ENCODE data around the gene SNAPIN.
A peak's percentile ranks its signal among the peaks of the same experiment; 100 is the strongest.
"Not testable (repeated sequence)": the region's sequence is repeated elsewhere in the genome, so short reads cannot be mapped to it uniquely, and the experiment has no call there.

SNAPIN gene

DNA sequence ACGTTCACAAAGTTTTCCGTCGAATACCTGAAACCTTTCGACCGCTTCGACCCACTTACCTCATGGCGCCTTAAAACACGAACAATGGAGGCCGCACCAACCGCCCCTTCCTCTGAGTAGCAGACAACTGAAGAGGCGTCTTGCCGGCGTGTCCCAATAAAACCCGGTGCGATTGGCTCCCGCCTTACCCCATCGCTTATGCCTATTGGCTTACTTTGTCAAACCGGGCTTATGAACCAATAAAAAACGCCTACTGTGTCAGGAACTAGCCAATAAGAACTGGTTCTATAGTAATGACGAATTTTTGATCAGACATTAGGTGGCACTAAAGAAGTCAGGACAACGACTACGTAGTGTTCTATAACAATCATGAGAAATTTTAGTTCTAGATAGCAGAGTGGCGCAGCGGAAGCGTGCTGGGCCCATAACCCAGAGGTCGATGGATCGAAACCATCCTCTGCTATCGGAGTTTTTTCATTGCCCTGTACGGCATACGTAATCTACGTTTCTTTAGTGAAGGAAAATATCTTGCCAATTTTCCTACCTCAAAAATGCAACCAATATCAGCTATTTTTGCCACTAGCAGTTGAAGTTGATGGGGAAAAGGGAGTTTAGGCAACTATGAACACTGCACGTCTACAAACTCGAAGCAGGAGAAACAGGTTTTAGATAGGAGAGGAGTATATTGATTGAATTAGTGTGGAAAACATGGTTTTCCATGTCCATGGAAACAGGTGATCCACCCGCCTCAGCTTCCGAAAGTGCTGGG, 12.5 kb downstream of the SNAPIN start, which contains the start of gene ILF2:
TSS of gene ILF2 (minus strand) at position 135 of the 769 bp plus-strand sequence. CDS start at position 64, 71 bp downstream.
- Mint-ChIP-seq H3K36me3 (ENCODE audit: low read depth) (peaks cover 26% of the 10 kb centered on the region), H3K27me3 (ENCODE audit: low read depth, poor library complexity) (no peaks in the 10 kb centered on the region), H3K27ac (peak within 1 kb of the TSS; percentile 68), H3K9me3 (no peaks in the 10 kb centered on the region), H3K4me1 (peaks cover 8% of the 10 kb centered on the region), H3K4me3 (no peak within 1 kb of the TSS)
- peak; percentile 96 for DNase-seq
- TF ChIP-seq, protein P1, sequence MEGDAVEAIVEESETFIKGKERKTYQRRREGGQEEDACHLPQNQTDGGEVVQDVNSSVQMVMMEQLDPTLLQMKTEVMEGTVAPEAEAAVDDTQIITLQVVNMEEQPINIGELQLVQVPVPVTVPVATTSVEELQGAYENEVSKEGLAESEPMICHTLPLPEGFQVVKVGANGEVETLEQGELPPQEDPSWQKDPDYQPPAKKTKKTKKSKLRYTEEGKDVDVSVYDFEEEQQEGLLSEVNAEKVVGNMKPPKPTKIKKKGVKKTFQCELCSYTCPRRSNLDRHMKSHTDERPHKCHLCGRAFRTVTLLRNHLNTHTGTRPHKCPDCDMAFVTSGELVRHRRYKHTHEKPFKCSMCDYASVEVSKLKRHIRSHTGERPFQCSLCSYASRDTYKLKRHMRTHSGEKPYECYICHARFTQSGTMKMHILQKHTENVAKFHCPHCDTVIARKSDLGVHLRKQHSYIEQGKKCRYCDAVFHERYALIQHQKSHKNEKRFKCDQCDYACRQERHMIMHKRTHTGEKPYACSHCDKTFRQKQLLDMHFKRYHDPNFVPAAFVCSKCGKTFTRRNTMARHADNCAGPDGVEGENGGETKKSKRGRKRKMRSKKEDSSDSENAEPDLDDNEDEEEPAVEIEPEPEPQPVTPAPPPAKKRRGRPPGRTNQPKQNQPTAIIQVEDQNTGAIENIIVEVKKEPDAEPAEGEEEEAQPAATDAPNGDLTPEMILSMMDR (IDR thresholded peaks at IDR 0.05) = no peak

- peaks cover 19% of the 10 kb centered on the region for H3K36me3 Mint-ChIP-seq (ENCODE audit: low read depth)
- not testable (repeated sequence) for H3K9me3 Mint-ChIP-seq; H3K4me3 Mint-ChIP-seq; H3K27ac Mint-ChIP-seq; H3K4me1 Mint-ChIP-seq; H3K27me3 Mint-ChIP-seq (ENCODE audit: low read depth, poor library complexity)
- peak; percentile 37 for DNase-seq
Observed at GRCh38 chr1:153671628-153672353, 13.3 kb downstream of the SNAPIN start.

- peaks cover 14% of the 10 kb centered on the region for H3K27me3 Mint-ChIP-seq (ENCODE audit: low read depth, poor library complexity)
- H3K4me1 Mint-ChIP-seq = peaks cover 13% of the 10 kb centered on the region
- no peaks in the 10 kb centered on the region for H3K9me3 Mint-ChIP-seq
- peaks cover 2% of the 10 kb centered on the region for H3K36me3 Mint-ChIP-seq (ENCODE audit: low read depth)
- no peak overlapping the region for H3K4me3 Mint-ChIP-seq
- no peak for DNase-seq
- TF ChIP-seq, protein P1 (IDR thresholded peaks at IDR 0.05) = no peak
- H3K27ac Mint-ChIP-seq = no peak overlapping the region
Observed at GRCh38 chr1:153673511-153673910, 15.0 kb downstream of the SNAPIN start.

DNA sequence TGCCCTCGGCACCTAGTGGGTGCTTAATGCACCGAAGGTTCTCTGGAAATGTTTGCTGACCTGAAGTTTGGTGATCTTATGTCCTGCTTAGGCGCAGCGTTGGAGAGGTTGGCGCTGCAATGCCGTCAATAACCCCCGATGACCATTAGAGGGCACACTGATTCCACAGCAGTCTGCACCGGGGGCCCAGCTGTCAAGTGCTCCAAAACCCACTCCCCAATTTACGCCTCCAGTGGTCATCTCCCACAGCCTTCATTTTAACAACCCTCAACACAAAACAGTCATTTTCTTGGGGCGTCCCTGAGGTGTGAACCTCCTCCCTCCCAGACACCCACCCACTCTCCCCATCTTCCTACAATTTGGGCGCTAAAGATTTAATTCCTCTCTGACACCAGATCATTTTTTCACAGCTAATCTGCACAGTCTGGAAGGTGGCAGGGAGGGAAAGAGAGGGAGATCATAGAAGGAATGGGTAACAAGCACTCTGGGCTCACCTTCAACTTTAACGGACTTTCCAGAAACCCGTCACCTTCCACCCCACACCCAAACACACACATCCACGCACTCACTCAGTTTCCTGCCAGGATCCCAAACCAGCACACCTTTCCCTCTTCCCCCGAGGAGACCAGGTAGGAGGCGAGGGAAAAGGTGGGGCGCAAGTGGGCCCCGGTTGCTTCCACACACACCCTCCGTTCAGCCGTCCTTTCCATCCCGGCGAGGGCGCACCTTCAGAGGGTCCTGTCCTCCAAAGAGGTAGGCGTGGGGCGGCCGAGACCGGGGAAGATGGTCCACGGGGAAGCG, 19.4 kb downstream of the SNAPIN start:
- Mint-ChIP-seq H3K4me3 (peak overlapping the region; percentile 87), H3K27ac (no peak overlapping the region), H3K36me3 (ENCODE audit: low read depth) (no peaks in the 10 kb centered on the region), H3K4me1 (peaks cover 28% of the 10 kb centered on the region), H3K27me3 (ENCODE audit: low read depth, poor library complexity) (peaks cover 57% of the 10 kb centered on the region), H3K9me3 (no peaks in the 10 kb centered on the region)
- DNase-seq = peak; percentile 69
- TF ChIP-seq, protein P1 (IDR thresholded peaks at IDR 0.05) = peak; percentile 93

DNA sequence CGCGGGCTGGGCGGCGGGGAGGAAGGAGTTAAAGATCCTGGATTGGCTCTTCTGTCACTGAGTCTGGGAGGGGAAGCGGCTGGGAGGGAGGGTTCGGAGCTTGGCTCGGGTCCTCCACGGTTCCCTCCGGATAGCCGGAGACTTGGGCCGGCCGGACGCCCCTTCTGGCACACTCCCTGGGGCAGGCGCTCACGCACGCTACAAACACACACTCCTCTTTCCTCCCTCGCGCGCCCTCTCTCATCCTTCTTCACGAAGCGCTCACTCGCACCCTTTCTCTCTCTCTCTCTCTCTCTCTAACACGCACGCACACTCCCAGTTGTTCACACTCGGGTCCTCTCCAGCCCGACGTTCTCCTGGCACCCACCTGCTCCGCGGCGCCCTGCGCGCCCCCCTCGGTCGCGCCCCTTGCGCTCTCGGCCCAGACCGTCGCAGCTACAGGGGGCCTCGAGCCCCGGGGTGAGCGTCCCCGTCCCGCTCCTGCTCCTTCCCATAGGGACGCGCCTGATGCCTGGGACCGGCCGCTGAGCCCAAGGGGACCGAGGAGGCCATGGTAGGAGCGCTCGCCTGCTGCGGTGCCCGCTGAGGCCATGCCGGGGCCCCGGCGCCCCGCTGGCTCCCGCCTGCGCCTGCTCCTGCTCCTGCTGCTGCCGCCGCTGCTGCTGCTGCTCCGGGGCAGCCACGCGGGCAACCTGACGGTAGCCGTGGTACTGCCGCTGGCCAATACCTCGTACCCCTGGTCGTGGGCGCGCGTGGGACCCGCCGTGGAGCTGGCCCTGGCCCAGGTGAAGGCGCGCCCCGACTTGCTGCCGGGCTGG, 20.2 kb downstream of the SNAPIN start, which contains the start of gene NPR1:
TSS of gene NPR1 (plus strand) at position 170 of the 818 bp plus-strand sequence. CDS start at position 591, 421 bp downstream.
- no peaks in the 10 kb centered on the region for H3K36me3 Mint-ChIP-seq (ENCODE audit: low read depth)
- H3K27me3 Mint-ChIP-seq (ENCODE audit: low read depth, poor library complexity) = peaks cover 61% of the 10 kb centered on the region
- H3K4me3 Mint-ChIP-seq = peak within 1 kb of the TSS; percentile 87
- TF ChIP-seq, protein P1 (IDR thresholded peaks at IDR 0.05) = no peak
- H3K9me3 Mint-ChIP-seq = no peaks in the 10 kb centered on the region
- peak; percentile 55 for DNase-seq
- H3K27ac Mint-ChIP-seq = no peak within 1 kb of the TSS
- peaks cover 30% of the 10 kb centered on the region for H3K4me1 Mint-ChIP-seq
